NT2/D1 (cell line): Measurements from ENCODE around the gene ARHGEF11.

Source experiments
- DNase-seq: peaks from one replicate; pipeline ENCODE4 v3.0.0-alpha.2; 2011; ENCODE audit warnings: low read depth, low spot score
- H3K27me3 ChIP-seq: 2 replicates; pipeline ENCODE4 v1.6.0; 2011; ENCODE audit warnings: mild to moderate bottlenecking; ENCODE audit not compliant: insufficient read length, insufficient read depth
- H3K36me3 ChIP-seq: 2 replicates; pipeline ENCODE4 v1.6.1; 2011; ENCODE audit warnings: mild to moderate bottlenecking, low read length, mixed read lengths; ENCODE audit not compliant: insufficient read depth, insufficient read length
- H3K4me1 ChIP-seq: 2 replicates; pipeline ENCODE4 v1.5.1; 2011; ENCODE audit not compliant: insufficient read depth, insufficient read length
- H3K4me3 ChIP-seq: 2 replicates; pipeline ENCODE4 v1.5.1; 2011; ENCODE audit warnings: low read depth; ENCODE audit not compliant: insufficient read length
- H3K9ac ChIP-seq: 2 replicates; pipeline ENCODE4 v1.6.0; 2011; ENCODE audit warnings: low read depth; ENCODE audit not compliant: insufficient read length
- H3K9me3 ChIP-seq: 2 replicates; pipeline ENCODE4 v1.5.1; 2011; ENCODE audit warnings: mild to moderate bottlenecking, low read length; ENCODE audit not compliant: insufficient read depth
- SUZ12 ChIP-seq: IDR thresholded peaks from 2 replicates; pipeline ENCODE4 v1.6.1; 2011; ENCODE audit not compliant: insufficient read length, insufficient read depth; ENCODE audit errors: extremely low read depth
- YY1 ChIP-seq: IDR thresholded peaks from 2 replicates; pipeline ENCODE4 v1.6.1; 2011; ENCODE audit not compliant: insufficient read length, insufficient read depth
- ZNF274 ChIP-seq: IDR thresholded peaks from 2 replicates; pipeline ENCODE4 v1.6.1; 2011; ENCODE audit warnings: mild to moderate bottlenecking, low read depth, low read length

ARHGEF11 gene

DNA sequence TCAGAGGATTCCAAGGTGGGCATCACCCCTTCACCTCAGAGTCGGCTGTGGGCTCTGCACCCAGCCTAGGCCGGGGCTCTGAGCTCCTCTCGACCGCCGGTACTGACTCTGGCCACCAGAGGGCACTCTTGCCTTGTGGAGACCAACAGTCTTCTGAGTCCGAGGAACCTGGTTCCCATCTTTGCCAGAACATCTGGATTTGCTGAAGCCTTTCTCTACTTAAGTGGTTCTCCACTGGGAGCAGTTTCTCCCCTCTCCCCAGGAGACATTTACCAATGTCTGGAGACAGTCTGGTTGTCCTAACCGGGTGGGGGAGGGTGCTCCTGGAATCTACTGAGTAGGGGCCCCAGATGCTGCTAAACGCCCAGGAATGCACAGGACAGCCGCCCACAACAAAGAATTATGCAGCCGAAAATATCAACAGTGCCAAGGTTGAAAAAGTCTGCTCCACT lies 44.7 kb upstream of the ARHGEF11 start:
- peaks cover 5% of the 10 kb centered on the region for H3K27me3 ChIP-seq
- DNase-seq, result peak; percentile 91
- TF ChIP-seq ZNF274, result no peak

DNA sequence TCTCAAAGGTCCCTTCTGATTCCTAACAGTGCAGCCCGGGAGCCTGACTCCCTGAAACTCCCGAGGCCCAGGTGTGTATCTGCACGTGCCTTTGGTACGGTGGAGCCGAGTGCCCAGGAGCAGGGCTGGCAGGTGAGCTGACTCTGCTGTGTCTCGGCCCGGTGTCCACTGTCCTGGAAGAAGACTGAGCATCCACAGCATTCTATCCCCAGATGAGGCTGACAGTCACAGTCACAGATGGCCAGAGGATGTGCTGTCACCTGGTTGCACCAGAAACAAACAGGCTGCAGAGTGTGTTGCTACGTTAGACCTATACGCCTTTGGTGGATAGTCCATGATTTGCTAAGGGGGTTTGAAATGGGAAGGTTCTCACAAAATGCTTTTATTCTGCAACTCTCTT lies 44.2 kb upstream of the ARHGEF11 start:
- TF ChIP-seq SUZ12 (no peak), YY1 (no peak), ZNF274 (no peak)
- no peak for DNase-seq
- no peak overlapping the region for H3K4me3 ChIP-seq
- H3K9me3 ChIP-seq, result no peaks in the 10 kb centered on the region
- H3K27me3 ChIP-seq, result peaks cover 5% of the 10 kb centered on the region
- H3K36me3 ChIP-seq, result no peaks in the 10 kb centered on the region
- peaks cover 10% of the 10 kb centered on the region for H3K4me1 ChIP-seq
- H3K9ac ChIP-seq, result no peak overlapping the region

More for the DNA sequence above, 44.7 kb upstream of the ARHGEF11 start:
- H3K4me3 ChIP-seq, result no peak overlapping the region
- peaks cover 10% of the 10 kb centered on the region for H3K4me1 ChIP-seq
- H3K36me3 ChIP-seq, result no peaks in the 10 kb centered on the region
- no peak overlapping the region for H3K9ac ChIP-seq
- no peaks in the 10 kb centered on the region for H3K9me3 ChIP-seq

DNA sequence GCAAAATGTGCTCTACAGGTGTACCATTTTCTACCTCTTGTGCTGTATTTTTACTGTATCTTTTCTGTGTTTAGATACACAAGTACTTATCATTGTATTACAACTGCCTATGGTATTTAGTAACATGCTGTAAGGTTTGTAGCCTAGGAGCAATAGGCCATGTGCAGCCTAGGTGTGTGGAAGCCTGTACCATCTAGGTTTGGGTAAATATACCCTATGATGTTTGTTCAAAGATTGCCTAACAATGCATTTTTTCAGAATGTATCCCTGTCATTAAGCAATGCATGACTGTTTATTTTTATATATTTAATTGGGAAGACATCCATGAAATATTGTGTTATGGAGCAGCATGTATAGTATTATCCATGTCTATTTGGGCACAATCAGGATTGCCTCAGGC lies 43.1 kb upstream of the ARHGEF11 start:
- no peaks in the 10 kb centered on the region for H3K9me3 ChIP-seq
- peaks cover 5% of the 10 kb centered on the region for H3K27me3 ChIP-seq
- no peak overlapping the region for H3K9ac ChIP-seq
- peaks cover 10% of the 10 kb centered on the region for H3K4me1 ChIP-seq
- H3K4me3 ChIP-seq, result no peak overlapping the region
- H3K36me3 ChIP-seq, result no peaks in the 10 kb centered on the region
- TF ChIP-seq SUZ12, result no peak
- TF ChIP-seq ZNF274, result no peak
- no peak for TF ChIP-seq YY1
- no peak for DNase-seq

DNA sequence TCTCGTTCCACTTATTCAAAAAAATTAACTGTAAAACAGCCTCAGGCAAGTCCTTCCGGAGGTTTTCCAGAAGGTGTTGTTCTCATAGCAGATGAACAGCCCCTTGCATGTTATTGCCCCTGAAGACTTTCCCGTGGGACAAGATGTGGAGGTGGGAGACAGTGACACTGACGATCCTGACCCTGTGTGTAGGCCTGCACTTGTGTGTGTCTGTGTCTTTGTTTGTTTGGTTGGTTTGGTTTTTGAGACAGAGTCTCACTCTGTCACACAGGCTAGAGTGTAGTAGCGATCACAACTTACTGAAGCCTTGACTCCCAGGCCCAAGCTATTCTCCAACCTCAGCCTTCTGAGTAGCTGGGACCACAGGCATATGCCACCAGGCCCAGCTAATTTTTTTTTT lies 41.5 kb upstream of the ARHGEF11 start:
- Histone ChIP-seq H3K9ac (no peak overlapping the region), H3K9me3 (no peaks in the 10 kb centered on the region), H3K4me1 (peaks cover 8% of the 10 kb centered on the region), H3K27me3 (peaks cover 5% of the 10 kb centered on the region), H3K36me3 (no peaks in the 10 kb centered on the region), H3K4me3 (no peak overlapping the region)
- DNase-seq, result no peak
- TF ChIP-seq ZNF274 (no peak), YY1 (no peak), SUZ12 (no peak)

DNA sequence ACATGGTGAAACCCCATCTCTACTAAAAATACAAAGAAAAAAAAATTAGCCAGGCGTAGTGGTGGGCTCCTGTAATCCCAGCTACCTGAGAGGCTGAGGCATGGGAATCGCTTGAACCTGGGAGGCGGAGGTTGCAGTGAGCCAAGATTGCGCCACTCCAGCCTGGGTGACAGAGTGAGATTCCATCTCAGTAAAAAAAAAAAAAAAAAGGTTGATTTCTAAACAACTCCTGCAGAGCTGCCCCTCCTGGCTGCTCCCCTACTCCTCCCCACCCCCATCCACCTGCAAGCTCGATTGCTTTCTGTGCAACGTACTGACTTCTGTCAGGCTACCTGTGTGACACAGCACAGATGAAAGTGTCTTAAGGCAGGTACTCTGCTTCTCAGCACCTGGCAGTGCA lies 40.8 kb upstream of the ARHGEF11 start:
- no peak overlapping the region for H3K9ac ChIP-seq
- H3K27me3 ChIP-seq, result peaks cover 3% of the 10 kb centered on the region

GRCh38 chr1:157085421-157085820 lies 39.9 kb upstream of the ARHGEF11 start:
- Histone ChIP-seq H3K9me3 (no peaks in the 10 kb centered on the region), H3K4me3 (no peak overlapping the region), H3K9ac (no peak overlapping the region), H3K36me3 (no peaks in the 10 kb centered on the region), H3K4me1 (peaks cover 3% of the 10 kb centered on the region), H3K27me3 (no peaks in the 10 kb centered on the region)
- no peak for TF ChIP-seq ZNF274
- no peak for TF ChIP-seq YY1
- TF ChIP-seq SUZ12, result no peak
- no peak for DNase-seq

More for the DNA sequence above, 40.8 kb upstream of the ARHGEF11 start:
- Histone ChIP-seq H3K4me1 (peaks cover 8% of the 10 kb centered on the region), H3K4me3 (no peak overlapping the region), H3K9me3 (no peaks in the 10 kb centered on the region), H3K36me3 (no peaks in the 10 kb centered on the region)
- DNase-seq, result no peak
- TF ChIP-seq SUZ12 (no peak), ZNF274 (no peak), YY1 (no peak)

GRCh38 chr1:157084720-157085119 lies 39.2 kb upstream of the ARHGEF11 start:
- no peaks in the 10 kb centered on the region for H3K27me3 ChIP-seq
- peaks cover 1% of the 10 kb centered on the region for H3K4me1 ChIP-seq
- H3K9me3 ChIP-seq, result no peaks in the 10 kb centered on the region
- H3K36me3 ChIP-seq, result no peaks in the 10 kb centered on the region
- no peak for DNase-seq
- no peak for TF ChIP-seq ZNF274
- TF ChIP-seq YY1, result no peak
- TF ChIP-seq SUZ12, result no peak
- H3K4me3 ChIP-seq, result no peak overlapping the region
- no peak overlapping the region for H3K9ac ChIP-seq

- no peak overlapping the region for H3K4me3 ChIP-seq
- H3K36me3 ChIP-seq, result no peaks in the 10 kb centered on the region
- no peaks in the 10 kb centered on the region for H3K9me3 ChIP-seq
- no peak for TF ChIP-seq ZNF274
- no peaks in the 10 kb centered on the region for H3K4me1 ChIP-seq
- DNase-seq, result no peak
- no peak overlapping the region for H3K9ac ChIP-seq
- H3K27me3 ChIP-seq, result no peaks in the 10 kb centered on the region
Observed at GRCh38 chr1:157081707-157082106, 36.2 kb upstream of the ARHGEF11 start.
